ENCODE measurements around the gene PKD1. TPM values are rescaled to one million over a fixed set of nuclear protein-coding genes. Genes with fewer than 3 reads are reported as not detected.

Gene PKD1
- total and polyA plus RNA-seq, 2 donors (not counting 1 experiment from before 2014, with no cell fraction given), result 100 to 116 TPM

DNA sequence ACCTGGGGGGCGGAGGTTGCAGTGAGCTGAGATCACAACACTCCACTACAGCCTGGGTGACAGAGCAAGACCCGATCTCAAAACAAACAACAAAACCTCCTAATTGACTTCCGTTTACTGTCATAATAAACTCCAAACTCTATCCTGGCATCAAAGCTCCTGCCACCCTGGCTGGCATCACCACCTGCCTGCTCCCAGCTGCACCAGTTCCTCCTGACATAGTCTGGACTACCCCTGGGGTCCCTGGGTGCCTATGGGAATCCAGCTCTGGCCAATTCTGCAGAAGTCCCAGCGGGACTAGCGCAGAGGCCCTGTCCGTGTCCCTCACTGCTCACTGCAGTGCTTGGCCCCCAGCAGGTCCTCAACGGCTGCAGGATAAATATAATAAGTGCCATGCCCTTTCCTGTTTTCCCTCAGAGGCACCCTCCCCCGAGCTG lies 88.8 kb downstream of the PKD1 start:
- H3K27ac Mint-ChIP-seq, result peak overlapping the region; percentile 72
- H2AFZ ChIP-seq (ENCODE audit: insufficient read depth, low read depth, low read length, poor library complexity, severe bottlenecking), result peak overlapping the region; percentile 93
- no peaks in the 10 kb centered on the region for H3K9me3 ChIP-seq (ENCODE audit: control extremely low read depth in 1 of 3, control insufficient read depth in 2 of 3, insufficient read depth in 1 of 3, low read length in 2 of 3)
- 25% methylated on average over 7 of the region's 8 CpGs for WGBS (ENCODE audit: insufficient coverage)
- no peak for TF ChIP-seq EZH2 (IDR thresholded peaks at IDR 0.05; ENCODE audit: borderline replicate concordance, insufficient read depth, low read depth, low read length, poor library complexity, severe bottlenecking)
- TF ChIP-seq CTCF (IDR thresholded peaks at IDR 0.05), result no peak
- peak overlapping the region; percentile 91 for H3K4me3 Mint-ChIP-seq
- ATAC-seq (ENCODE audit: low read depth) (no peak), DNase-seq (no peak)
- ChIA-PET CTCF (interaction anchor here (1.3 to 2.6 kb wide), 3 partner anchors 8 to 93 kb away, joined by 5 to 16 read pairs (median 6); partner anchors contain the start of gene NHERF2), POLR2A (interaction anchor here (0.6 kb wide), 1 partner anchor 442 kb away, joined by 10 read pairs; no protein-coding TSS in a partner anchor)
- H3K4me1 ChIP-seq (ENCODE audit: control insufficient read depth in 2 of 2, insufficient read depth in 2 of 2, low read length in 2 of 2), result peaks cover 17 to 35% of the 10 kb centered on the region in 2 donors
- H3K36me3 ChIP-seq (replicated peaks in 1 of 2; ENCODE audit: control extremely low read depth in 1 of 2, control insufficient read depth in 1 of 2, extremely low read depth in 1 of 2, insufficient read depth in 2 of 2, low read length in 1 of 2), result peaks cover 0 to 8% of the 10 kb centered on the region in 2 experiments
- no peaks in the 10 kb centered on the region for H3K9me3 Mint-ChIP-seq (ENCODE audit: insufficient read depth)
- H3K79me2 ChIP-seq (ENCODE audit: control insufficient read depth, insufficient read depth, low read length), result peaks cover 51% of the 10 kb centered on the region
- peak overlapping the region; percentile 75 for H3K9ac ChIP-seq (ENCODE audit: low read length)
- no peak overlapping the region for H3K27ac ChIP-seq (ENCODE audit: low read length in 2 of 2)
- H3K27me3 Mint-ChIP-seq, result no peaks in the 10 kb centered on the region
- H4K20me1 ChIP-seq (ENCODE audit: control insufficient read depth, insufficient read depth, low read length, poor library complexity, severe bottlenecking), result no peaks in the 10 kb centered on the region
- no peaks in the 10 kb centered on the region for H3K27me3 ChIP-seq (replicated peaks in 1 of 4; ENCODE audit: control extremely low read depth in 1 of 4, control insufficient read depth in 3 of 4, insufficient read depth in 4 of 4, low read length in 3 of 4)
- peaks cover 20% of the 10 kb centered on the region for H3K4me1 Mint-ChIP-seq
- peak overlapping the region in 4 of 5 experiments; percentile 75 to 79 (median 78) for H3K4me3 ChIP-seq (ENCODE audit: control extremely low read depth in 1 of 5, extremely low read depth in 1 of 5, insufficient read depth in 1 of 5, low read depth in 2 of 5, low read length in 4 of 5)
- H3K4me2 ChIP-seq (replicated peaks; ENCODE audit: low read depth, low read length, poor library complexity, severe bottlenecking), result peak overlapping the region; percentile 96
- intact Hi-C loops (cut with micrococcal nuclease), result loop anchor here (1.0 to 5.0 kb wide), 4 partner anchors 24 to 220 kb away; partner anchors contain the start of genes RNPS1, TRAF7 and ZNF598

All from B cell (primary cell).